Cortex of kidney (tissue), 1 donor: Measurements from ENCODE around the gene SUSD3.

ENCODE experiments used
- DNase-seq: peaks from one replicate; lab custom pipeline; 2025; lab: John Stamatoyannopoulos, UW

Gene SUSD3

DNA sequence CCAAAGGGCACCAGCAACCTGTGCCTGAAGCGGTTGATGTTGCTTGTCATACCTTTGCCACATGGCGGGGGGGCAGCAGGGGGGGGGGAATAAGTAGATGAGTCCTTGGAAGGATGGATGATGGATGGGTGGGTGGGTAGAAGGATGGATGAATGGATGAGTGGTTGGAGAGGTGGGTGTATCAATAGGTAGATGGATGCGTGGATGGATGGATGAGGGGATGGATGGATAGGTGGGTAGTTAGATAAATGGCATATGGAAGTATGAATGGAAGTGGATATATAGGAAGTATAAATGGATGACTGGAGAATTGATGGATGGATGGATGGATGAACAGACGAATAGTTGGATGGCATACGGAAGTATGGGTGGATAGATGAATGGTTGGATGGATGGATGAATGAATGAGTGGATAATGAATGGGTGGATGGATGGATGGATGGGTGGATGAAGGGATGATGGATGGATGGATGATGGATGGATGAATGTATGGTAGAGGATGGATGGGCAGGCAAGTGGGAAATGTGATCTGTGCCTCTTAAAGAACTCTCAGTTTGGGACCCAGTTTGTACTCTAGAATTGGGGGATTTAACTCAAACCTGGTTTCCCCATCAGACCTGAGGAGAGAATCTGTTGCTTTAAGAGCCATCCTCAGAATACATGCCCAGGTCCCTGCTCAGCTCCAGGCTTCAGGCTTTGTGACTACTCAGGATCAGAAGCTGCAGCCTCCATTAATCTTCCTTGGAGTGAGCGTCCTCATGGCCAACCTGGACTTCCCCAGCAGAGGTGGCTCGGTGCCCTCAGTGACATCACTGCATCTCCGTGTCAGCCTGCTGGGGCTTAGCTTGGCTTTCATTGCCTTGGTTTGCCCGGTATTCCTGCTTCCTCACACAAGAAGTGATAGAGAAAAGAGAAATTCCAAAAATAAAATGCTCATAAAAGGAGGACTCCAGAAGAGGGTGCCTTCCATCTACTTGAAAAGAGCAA is 27.6 kb upstream of the SUSD3 start:
- DNase-seq, result no peak

DNA sequence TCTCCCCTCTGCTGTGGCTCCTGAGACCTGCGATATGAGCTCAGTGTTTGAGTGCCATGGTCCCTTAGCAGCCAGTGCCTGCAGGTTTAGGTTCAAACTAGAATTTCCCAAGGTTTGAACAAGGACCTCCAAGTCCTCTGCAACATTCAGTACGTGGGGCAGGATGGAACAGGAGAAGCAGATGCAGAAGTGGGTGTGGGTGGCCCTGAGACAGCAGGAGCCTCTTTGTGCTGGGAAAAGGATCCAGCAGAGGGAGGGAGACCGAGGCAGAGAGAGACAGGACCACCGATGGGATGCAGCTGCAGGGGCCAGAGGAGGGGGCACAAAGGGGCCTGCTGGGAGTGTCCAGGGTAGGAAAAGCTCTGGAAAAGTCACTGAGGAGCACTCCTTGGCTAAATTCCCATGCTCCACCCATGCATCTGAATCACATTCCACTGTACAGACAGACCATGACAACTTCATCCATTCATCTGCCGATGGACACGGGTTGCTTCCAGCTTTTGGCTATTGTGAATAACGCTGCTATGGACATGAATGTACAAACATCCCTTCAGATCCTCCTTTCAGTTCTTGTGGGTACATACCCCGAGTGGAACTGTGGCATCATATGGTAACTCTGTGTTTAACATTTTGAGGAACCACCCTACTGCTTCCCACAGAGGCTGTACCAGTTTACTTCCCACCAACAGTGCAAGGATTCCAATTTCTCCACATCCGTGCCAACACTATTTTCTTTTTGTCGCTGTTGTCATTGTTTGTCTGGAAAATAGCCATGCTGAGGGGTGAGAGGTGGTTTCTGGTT is 26.7 kb upstream of the SUSD3 start:
- DNase-seq, result no peak

DNA sequence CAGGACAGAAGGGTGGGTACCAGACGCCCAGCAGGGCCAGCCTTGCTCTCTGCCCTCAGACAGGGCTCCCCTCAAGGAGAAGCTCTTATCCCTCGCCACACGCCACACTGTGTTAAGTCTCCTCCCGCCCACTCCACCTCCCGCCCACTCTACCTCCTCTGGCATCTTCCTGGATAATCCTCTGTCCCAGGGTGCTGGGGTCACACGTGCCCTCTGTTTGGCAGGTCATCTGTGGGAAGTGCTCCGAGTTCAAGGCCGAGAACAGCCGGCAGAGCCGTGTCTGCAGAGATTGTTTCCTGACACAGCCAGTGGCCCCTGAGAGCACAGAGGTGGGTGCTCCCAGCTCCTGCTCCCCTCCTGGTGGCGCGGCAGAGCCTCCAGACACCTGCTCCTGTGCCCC is 26.0 kb upstream of the SUSD3 start:
- DNase-seq, result no peak

DNA sequence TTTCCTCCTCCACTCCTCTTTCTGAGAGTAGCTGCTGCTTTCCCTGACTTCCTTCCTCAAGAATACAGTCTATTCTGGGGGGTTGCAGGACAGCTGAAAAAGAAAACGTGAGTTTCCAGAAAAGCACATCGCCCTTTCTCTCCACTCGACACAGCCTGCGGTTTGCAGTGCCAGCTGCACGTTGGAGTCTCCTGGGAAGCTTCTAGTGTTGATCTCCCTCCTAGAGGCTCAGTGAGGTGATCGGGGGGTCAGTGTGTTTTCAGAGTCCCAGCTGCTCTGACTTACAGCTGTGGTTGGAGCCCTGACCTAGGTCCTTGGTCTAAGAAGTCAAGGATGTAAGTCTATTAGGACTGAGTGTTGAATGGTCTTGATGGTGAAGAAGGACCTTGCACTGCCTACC is 25.0 kb upstream of the SUSD3 start:
- no peak for DNase-seq

DNA sequence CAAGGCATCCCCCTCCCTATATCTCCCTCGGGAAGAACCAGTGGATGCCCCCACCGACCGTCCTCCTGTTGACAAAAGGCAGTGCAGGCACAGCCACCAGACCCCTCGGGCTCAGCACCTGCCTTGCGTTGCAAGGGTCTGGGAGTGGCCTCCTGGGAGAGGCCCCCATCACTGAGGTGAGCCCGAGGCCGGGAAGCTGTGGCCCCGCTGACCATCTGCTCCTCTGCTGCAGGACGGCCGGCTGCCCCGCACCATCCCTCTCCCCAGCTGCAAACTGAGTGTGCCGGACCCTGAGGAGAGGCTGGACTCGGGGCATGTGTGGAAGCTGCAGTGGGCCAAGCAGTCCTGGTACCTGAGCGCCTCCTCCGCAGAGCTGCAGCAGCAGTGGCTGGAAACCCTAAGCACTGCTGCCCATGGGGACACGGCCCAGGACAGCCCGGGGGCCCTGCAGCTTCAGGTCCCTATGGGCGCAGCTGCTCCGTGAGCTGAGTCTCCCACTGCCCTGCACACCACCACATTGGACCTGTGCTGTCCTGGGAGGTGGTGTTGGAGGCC is 23.3 kb upstream of the SUSD3 start:
- DNase-seq, result no peak

DNA sequence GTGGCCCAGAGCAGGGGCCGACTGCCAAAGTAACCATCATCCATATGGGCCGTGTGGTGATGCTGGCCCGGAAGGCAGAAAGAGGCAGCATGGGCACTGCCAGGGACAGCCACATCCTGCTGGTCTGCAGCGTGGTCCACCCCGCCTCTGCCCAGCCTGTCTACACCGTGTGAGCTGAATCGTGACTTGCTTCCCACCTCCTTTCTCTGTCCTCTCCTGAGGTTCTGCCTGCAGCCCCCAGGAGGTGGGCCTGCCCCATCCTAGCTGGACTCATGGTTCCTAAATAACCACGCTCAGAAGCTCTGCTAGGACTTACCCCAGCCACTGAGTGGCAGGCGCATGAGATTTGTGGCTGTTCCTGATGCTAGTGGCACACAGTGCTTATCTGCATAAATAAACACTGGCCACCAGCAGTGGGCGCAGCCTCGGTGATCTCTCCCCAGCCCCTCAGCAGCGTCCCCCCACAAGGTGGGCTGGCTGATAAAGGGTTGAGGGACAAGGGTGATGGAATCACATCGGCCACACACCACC is 22.6 kb upstream of the SUSD3 start:
- no peak for DNase-seq

DNA sequence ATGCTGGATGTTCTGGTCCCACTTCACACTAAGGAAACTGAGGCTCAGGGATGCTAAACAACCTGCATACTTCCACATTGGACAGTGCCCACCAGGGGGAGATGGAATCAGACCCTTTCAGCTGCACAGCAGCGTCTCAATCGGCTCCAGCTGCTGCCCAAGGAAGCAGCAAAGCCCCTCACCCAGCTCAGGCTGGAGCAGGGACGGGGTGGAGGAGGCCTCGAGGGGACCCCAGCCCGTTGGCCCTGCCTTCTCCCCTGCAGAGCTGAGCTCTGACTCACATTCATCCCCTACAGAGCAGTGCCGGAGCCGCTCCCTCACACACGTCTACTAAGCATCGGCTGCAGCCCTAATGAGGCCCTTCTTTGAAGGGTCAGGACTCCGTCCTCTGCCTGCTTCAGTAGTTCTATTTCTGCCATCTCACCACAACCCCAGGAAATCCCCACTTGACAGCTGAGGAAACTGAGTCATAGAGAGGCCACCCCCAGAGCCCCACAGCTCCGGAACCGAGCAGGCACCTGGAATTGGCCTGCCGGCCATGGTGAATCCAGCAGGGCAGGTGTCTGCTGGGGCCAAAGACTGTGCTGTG is 21.5 kb upstream of the SUSD3 start:
- no peak for DNase-seq

DNA sequence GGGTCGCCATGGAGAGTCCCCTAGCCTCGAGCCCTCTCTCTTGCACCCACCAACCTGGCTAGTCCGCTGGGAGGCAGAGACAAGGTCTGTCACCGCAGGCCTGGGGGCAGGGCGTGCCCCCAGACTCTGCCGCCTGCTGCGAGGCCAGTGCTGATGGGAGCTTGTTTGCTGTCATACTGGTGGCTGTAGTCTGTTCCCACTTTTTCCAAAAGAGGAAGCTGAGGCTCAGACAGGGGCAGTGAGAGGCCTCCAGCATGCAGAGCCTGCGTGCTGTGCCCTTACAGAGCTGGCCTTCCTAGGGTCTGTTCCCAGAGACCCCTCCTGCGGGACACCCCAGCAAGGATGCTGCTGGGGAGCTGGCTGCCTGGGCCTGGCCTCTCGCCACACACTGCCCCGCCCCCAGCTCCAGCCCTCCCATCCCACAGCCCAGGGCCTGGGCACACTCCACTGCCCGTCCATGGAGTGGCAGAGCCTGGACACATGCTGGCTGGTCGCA is 21.0 kb upstream of the SUSD3 start:
- DNase-seq, result no peak

DNA sequence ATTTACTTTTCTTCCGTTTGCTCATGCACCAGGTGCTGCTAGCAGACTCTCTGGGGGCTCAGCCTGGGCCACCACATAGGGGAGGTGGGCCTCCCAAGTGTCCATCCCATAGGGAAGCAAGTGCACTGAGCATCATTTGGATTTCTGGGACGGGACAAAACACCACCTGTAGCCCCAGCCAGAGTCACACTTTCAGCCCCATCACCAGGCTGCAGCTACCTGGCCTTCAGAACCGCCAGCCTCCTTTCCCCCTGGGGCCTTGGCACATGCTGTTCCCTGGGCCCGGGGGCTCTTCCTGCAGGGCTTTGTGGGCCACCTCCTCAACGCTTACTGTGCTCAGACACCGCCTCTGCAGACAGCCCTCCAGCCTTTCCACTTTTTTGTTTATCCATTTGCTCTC is 19.6 kb upstream of the SUSD3 start:
- no peak for DNase-seq

DNA sequence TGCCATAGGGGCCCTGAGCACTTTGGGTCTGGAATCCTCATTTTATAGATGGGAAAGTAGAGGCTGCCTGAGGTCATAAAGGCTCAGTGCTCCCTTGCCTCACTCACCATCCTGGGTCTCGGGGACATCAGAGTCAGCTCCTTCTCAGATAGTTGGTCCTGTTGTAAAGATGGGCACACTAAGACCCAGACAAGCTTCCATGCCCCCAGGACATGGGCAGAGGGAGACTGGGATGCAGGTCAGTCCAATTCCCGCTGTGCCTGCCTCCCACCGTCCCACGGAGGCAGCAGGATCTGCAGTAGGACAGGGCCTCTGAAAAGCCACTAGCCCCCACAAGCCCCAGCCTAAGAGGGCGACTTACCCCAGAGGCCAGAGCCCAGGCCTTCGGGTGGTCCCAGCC is 19.0 kb upstream of the SUSD3 start:
- no peak for DNase-seq

DNA sequence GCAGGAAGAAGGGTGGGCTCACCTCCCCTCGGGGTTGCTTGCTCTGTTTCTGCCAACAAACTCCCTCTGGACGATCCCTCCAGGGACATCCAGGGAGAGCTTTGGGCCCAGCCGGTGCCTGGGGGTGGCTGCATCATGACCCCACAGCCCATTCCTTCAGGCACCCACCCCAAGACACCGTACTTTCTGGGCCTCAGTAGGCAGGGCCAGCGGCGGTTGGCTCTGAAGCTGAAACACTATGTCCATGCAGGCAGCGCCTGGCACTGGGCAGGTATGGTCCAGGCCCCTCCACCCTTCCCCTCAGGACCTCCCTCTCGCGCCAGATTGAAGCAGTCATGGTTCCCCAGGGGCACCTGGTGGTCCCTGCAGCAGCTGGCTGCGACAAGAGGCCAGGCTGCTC is 18.5 kb upstream of the SUSD3 start:
- no peak for DNase-seq

DNA sequence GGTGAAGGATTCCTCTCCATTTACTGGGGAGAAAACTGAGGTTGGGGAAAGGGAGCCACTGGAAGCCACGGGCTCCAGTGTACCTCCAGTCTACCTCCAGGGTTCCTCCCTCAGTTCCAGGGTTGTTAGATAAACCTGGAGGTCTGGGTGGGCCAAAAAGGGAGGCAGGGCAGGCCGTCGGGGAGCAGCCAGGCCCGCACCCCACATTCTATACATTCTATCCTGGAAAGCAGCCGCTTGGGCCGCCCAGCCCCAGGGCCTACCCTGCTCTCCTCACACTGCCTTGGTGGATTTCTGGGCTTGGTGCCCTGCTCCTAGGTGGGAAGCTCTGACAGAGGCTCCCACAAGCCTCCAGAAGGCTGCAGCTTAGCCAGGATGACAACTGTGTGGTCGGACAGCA is 18.1 kb upstream of the SUSD3 start:
- DNase-seq, result no peak

DNA sequence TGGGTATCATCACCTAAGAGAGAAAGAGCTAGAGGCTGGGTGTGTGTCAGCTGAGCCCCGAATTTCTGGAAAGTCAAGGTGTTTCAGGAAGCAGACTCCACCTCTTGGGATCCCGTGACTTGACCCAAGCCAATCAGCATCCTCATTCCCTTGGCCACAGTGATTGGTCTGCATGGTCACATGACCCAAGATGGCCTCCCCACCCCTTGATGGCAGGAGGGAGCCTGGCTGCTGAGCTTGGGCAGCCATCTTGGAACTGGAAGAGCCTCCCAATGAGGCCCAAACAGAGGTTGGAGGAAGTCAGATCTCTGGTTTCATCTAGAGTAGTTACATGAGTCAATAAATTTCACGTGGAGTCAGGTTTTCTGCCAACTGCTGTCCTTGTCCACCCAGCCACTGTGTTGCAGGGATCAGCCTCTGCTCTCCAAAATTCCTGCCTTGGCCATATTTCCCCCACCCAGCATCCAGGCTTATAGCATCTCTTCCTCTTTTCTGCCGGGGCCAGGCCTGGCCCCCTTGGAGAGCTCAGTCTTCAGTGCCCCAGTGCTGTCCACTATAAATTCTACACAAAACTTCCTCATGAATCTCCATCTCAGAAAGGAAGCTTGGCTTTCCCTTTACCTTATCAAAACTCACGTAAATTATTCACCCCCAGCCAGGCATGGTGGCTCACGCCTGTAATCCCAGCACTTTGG is 17.2 kb upstream of the SUSD3 start:
- DNase-seq, result no peak

DNA sequence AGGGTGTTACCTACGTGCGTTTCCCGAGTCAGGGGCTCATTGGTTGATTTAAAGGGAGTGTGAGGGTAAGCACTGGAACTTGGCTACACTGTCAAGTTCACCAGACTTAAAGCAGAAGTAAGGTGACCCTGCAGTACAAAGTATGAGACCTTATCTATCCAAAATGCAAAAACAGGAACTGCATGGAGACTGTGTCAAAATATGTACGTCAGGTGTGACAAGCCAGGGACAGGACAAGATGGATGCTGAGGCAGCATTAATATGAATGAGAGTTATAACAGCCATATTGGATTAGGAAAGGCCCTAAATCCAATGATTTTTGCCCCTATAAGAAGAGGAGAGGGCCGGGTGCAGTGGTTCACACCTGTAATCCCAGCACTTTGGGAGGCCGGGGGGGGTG is 15.4 kb upstream of the SUSD3 start:
- no peak for DNase-seq

DNA sequence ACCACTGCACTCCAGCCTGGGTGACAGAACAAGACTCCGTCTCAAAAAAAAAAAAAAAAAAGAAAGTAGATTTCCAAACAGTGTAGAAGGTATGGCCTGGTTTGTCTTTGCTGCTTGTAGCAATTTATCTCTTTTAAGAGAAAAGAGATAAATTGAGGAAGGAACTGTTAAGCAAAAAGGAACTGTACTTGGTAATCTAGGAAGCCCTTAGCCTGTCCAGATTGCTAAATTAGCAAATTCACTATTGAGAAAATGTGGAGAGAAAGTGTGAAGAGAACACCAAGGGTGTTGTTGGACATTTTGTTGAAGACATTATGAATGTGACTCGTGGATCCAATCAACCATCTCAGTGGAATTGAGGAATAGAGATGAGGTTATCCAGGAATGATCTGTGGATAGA is 13.0 kb upstream of the SUSD3 start:
- DNase-seq, result no peak

DNA sequence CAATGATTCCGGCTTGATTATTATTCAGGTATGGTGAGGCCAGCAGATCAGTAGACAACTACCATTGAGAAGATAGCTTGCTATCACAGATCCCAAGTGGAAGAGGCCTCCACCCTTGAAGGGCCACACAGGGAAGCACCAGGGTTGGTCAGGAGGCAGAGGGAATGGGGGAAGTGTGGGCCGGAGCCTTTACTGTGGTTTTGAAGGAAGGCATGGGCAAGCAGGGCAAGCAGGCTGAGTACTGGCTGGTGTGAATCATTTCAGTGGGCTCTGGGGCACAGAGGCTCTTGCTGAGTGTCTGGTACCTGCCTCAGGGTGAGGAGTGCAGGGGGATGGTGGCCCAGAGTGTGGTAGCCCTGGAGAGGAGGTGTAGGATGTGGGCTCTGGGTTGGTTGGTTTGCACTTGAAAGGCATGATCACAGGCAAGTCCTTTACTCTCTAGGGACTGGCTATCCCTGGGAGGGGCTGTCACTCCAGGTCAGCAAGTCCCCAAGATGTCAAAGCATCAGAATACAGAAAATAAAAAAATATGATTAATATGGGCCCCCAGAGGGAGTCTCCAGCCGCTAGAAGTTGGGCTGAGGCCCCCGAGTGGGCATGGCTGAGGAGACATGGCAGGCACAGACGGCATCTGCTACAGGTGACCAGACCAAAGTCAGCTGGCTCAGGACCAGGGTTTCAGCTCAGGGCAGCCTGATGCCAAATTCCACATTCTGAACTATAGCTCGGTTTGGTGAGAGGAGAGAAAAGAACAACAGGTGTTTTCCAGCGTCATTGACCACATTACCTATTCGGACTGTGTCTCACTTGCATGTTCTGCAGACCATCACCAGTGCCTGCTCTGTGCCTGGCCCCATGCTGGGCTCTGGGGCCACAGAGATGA is 9.7 kb upstream of the SUSD3 start:
- no peak for DNase-seq

DNA sequence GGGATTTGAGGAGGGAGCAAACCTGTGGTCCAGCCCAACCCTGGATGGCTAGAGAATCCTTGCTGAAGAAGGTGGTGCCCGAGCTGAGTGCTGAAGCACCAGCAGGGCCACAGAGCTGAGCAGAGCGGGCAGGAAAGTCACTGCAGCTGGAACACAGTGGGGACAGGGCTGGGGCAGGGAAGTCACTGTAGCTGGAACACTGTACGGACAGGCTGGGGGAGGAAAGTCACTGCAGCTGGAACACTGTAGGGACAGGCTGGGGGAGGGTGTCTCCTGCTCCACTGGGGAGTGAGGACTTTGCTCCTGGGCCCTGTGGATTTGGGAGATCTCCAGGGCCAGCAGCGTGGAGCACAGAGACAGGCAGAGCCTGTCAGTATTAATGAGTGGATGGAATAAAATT is 9.0 kb upstream of the SUSD3 start:
- DNase-seq, result no peak

DNA sequence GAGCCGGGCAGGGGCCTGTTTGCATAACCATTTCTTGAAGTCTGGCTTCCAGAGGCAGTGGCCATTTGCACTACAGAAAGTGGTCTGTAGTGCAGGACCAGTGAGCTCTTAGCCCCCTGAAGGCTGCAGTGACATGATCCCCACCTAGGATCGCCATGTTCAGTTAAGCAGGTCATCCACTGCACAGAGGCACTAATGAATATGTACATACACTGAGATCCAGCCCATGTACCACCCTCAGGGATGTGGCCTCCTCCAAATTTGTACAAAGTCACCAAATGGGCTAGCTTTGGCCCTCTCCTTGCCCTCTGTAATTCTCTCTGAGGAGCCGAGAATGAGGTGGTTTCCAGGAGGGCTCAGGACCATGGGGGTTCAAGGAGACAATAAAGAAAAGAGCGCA is 8.3 kb upstream of the SUSD3 start:
- DNase-seq, result no peak

DNA sequence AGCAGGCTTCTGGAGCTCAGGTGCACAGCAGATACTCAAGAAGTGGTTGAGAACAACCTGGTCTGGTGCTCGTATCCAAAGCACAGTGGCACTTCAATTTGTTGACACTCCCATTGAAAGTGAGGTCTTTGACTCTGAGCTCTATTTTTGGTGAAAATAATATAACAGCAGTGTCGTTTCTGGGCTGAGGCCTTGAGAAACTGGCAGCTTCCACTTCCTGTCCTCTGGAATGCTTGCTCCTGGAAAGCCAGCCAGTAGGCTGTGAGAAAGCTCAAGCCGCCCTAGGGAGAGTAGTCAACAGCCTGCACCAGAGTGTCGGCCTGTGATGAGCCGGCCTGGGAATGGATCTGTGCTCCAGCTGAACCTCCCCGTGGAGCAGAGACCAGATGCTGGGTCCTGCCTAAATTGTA is 6.8 kb upstream of the SUSD3 start:
- no peak for DNase-seq

DNA sequence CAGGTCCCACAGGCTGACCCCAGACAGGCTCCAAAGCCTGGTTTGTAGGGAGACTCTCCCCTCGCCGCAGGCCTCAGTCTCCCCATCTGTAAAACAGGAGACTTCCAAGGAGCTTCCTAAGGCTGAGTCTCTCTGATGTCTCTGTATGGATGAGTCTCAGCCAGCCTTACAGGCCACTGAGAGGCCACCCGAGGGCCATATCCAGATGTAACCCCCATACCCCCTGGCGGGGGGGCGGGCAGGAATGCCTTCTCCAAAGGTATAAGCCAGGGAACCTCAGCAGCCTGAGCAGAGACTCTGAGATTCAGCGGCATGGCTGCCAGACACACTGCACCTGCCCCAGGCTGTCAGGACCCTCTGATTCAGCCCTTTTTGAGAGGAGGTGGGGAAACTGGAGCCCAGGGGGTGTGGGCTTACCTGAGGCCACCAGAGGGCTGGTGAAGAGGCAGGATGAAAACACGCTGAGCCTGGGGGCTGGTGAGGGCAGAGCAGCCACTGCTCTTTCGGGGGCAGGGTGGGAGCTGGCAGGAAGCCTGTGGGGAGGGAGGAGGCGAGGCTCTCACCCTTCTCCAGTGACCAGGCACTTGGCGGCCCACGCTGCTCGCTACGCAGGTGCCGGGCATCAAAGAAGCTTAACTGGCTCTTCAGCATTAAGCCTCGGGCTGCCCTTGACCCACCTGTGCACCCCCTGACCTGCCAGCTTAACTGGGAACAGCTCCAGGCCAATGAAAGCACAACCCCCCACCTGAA is 5.5 kb upstream of the SUSD3 start:
- DNase-seq, result no peak
